Fibroblast of lung (primary cell): ENCODE measurements around the gene TMEM267.

Experiments
- CTCF ChIP-seq, 2 donors: IDR thresholded peaks in 1 of 2; conservative IDR thresholded peaks in 1 of 2; 1 replicate in 1 of 2; 2 replicates in 1 of 2; pipeline ENCODE4 v1.5.1; 2011 to 2012; ENCODE audit warnings: low read length in 2 of 2, control low read depth in 1 of 2, inconsistent platforms in 1 of 2, low read depth in 1 of 2, mild to moderate bottlenecking in 1 of 2
- EZH2 ChIP-seq: IDR thresholded peaks from 2 replicates; pipeline ENCODE4 v1.5.1; 2012; ENCODE audit warnings: low read length, control low read depth, mild to moderate bottlenecking; ENCODE audit errors: missing control alignments

GRCh38 chr5:43400082-43400481 is 83.6 kb downstream of the TMEM267 start:
- TF ChIP-seq CTCF (conservative IDR thresholded peaks at IDR 0.05 in 1 of 2, IDR thresholded peaks at IDR 0.05 in 1 of 2; ENCODE audit: low read depth in 1 of 2, low read length in 2 of 2) (peak; percentile 38 to 42), EZH2 (no peak)
